H1 (cell line): ENCODE data around the gene ZNF366.

Experiments used
- ATF3 ChIP-seq: IDR thresholded peaks from 2 replicates; pipeline ENCODE4 v1.6.1; 2011; ENCODE audit warnings: low read depth, mild to moderate bottlenecking, low read length; ENCODE audit not compliant: insufficient read depth
- BRCA1 ChIP-seq: IDR thresholded peaks from 2 replicates; pipeline ENCODE4 v1.6.1; 2012; ENCODE audit warnings: low read depth, low read length, improper control_type of control experiment
- CEBPB ChIP-seq: IDR thresholded peaks from 2 replicates; pipeline ENCODE4 v1.6.1; 2012; ENCODE audit warnings: low read depth, low read length
- RBBP5 ChIP-seq: IDR thresholded peaks from 2 replicates; pipeline ENCODE4 v1.7.1; 2012; ENCODE audit warnings: low read depth, mild to moderate bottlenecking, inconsistent platforms, low read length, moderate library complexity, borderline replicate concordance
- SRF ChIP-seq: IDR thresholded peaks from 2 replicates; pipeline ENCODE4 v1.6.1; 2011; ENCODE audit warnings: mild to moderate bottlenecking, low read depth, low read length, moderate library complexity
- YY1 ChIP-seq: IDR thresholded peaks from 2 replicates; pipeline ENCODE4 v1.6.1; 2011; ENCODE audit warnings: low read depth, mild to moderate bottlenecking, low read length

- TF ChIP-seq CEBPB (no peak), YY1 (no peak), RBBP5 (no peak), ATF3 (no peak), SRF (no peak), BRCA1 (no peak)
Measured at GRCh38 chr5:72470826-72471225, 36.4 kb downstream of the ZNF366 start.
